CD14-positive monocyte (primary cell): ENCODE measurements around the gene FAM13A. TPM values are rescaled to one million over a fixed set of nuclear protein-coding genes. Genes with fewer than 3 reads are reported as not detected.
A peak's percentile ranks its signal among the peaks of the same experiment; 100 is the strongest.

Source experiments
- DNase-seq, 3 donors: peaks; one replicate each; pipeline ENCODE4 v3.0.0-alpha.2; 2011 to 2022
- H2AFZ ChIP-seq: 2 replicates; pipeline ENCODE4 v1.6.0; 2012; ENCODE audit warnings: mild to moderate bottlenecking, low read depth, low read length, inconsistent platforms; ENCODE audit not compliant: insufficient read depth, poor library complexity, severe bottlenecking
- H3K27ac ChIP-seq, 2 donors: 1 replicate in 1 of 2; 2 replicates in 1 of 2; pipeline ENCODE4 v1.5.1; 2012 to 2013; ENCODE audit warnings: low read length in 2 of 2, control low read depth in 1 of 2, inconsistent platforms in 1 of 2, low read depth in 1 of 2, mild to moderate bottlenecking in 1 of 2
- H3K27me3 ChIP-seq, 2 donors: one replicate each; pipeline versions ENCODE4 v1.6.0 to v1.6.1; 2011 to 2013; ENCODE audit warnings: low read length in 2 of 2; ENCODE audit not compliant: control insufficient read depth in 2 of 2, insufficient read depth in 2 of 2
- H3K36me3 ChIP-seq, 2 donors: replicated peaks in 1 of 2; 1 replicate in 1 of 2; 2 replicates in 1 of 2; pipeline versions ENCODE4 v1.5.1 to v1.6.1; 2012 to 2013; ENCODE audit warnings: low read length in 2 of 2, control low read depth in 1 of 2, inconsistent platforms in 1 of 2, mild to moderate bottlenecking in 1 of 2; ENCODE audit not compliant: insufficient read depth in 2 of 2, control insufficient read depth in 1 of 2
- H3K4me1 ChIP-seq, 2 donors: 1 replicate in 1 of 2; 2 replicates in 1 of 2; pipeline versions ENCODE4 v1.5.1 to v1.6.1; 2012 to 2013; ENCODE audit warnings: low read length in 2 of 2, control low read depth in 1 of 2, inconsistent platforms in 1 of 2, mild to moderate bottlenecking in 1 of 2, moderate library complexity in 1 of 2; ENCODE audit not compliant: insufficient read depth in 2 of 2, control insufficient read depth in 1 of 2
- H3K4me2 ChIP-seq: replicated peaks from 2 replicates; pipeline ENCODE3; 2012; ENCODE audit warnings: low read length, moderate library complexity, mild to moderate bottlenecking; ENCODE audit not compliant: poor library complexity, severe bottlenecking; ENCODE audit errors: extremely low read depth
- H3K4me3 ChIP-seq, 3 experiments: fragments of 200-600 bp in 1 of 3; sonication (generic) in 1 of 3; replicated peaks in 1 of 3; 1 replicate in 2 of 3; 2 replicates in 1 of 3; pipeline ENCODE4 v1.5.1; 2011 to 2013; ENCODE audit warnings: low read length in 3 of 3, mild to moderate bottlenecking in 3 of 3, control low read depth in 2 of 3, low read depth in 2 of 3, inconsistent platforms in 1 of 3, moderate library complexity in 1 of 3
- H3K79me2 ChIP-seq: 2 replicates; pipeline ENCODE4 v1.6.0; 2012; ENCODE audit warnings: mild to moderate bottlenecking, control low read depth, inconsistent platforms, low read length, moderate library complexity; ENCODE audit not compliant: insufficient read depth
- H3K9ac ChIP-seq: 2 replicates; pipeline ENCODE4 v1.6.0; 2017; ENCODE audit warnings: low read length, mild to moderate bottlenecking; ENCODE audit not compliant: insufficient read depth, poor library complexity, severe bottlenecking
- H3K9me3 ChIP-seq, 2 donors: replicated peaks in 1 of 2; 1 replicate in 1 of 2; 2 replicates in 1 of 2; pipeline versions ENCODE4 v1.5.1 to v1.6.1; 2012 to 2013; ENCODE audit warnings: low read length in 2 of 2, control low read depth in 1 of 2; ENCODE audit not compliant: control insufficient read depth in 1 of 2, insufficient read depth in 1 of 2
- H4K20me1 ChIP-seq: 2 replicates; pipeline ENCODE4 v1.6.0; 2012; ENCODE audit warnings: mild to moderate bottlenecking, low read length, control low read depth, moderate library complexity; ENCODE audit not compliant: insufficient read depth
- H3K27ac Mint-ChIP-seq, 7 donors: one replicate each; pipeline ENCODE4 v1.8.0; 2020; ENCODE audit warnings: mild to moderate bottlenecking in 7 of 7, mixed read lengths in 7 of 7, moderate library complexity in 6 of 7, inconsistent platforms in 2 of 7
- H3K27me3 Mint-ChIP-seq, 3 donors: one replicate each; pipeline ENCODE4 v1.8.0; 2021 to 2022; ENCODE audit warnings: low read depth in 3 of 3, mild to moderate bottlenecking in 3 of 3, mixed read lengths in 3 of 3, moderate library complexity in 3 of 3, inconsistent platforms in 1 of 3
- H3K36me3 Mint-ChIP-seq, 2 donors: one replicate each; pipeline ENCODE4 v1.8.0; 2020; ENCODE audit warnings: mixed read lengths in 2 of 2, inconsistent platforms in 1 of 2, mild to moderate bottlenecking in 1 of 2
- H3K4me1 Mint-ChIP-seq: one replicate; pipeline ENCODE4 v1.8.0; 2020; ENCODE audit warnings: mild to moderate bottlenecking, mixed read lengths
- H3K4me3 Mint-ChIP-seq, 2 donors: one replicate each; pipeline ENCODE4 v1.8.0; 2020; ENCODE audit warnings: mild to moderate bottlenecking in 2 of 2, mixed read lengths in 2 of 2, moderate library complexity in 1 of 2
- H3K9me3 Mint-ChIP-seq, 7 donors: one replicate each; pipeline ENCODE4 v1.8.0; 2020 to 2022; ENCODE audit warnings: mixed read lengths in 7 of 7, mild to moderate bottlenecking in 6 of 7, moderate library complexity in 6 of 7, inconsistent platforms in 2 of 7
- CTCF ChIP-seq: fragments of 200-600 bp; IDR thresholded peaks from one replicate; pipeline ENCODE4 v1.8.0; 2022; ENCODE audit warnings: antibody characterized with exemption, mild to moderate bottlenecking
- WGBS: methylation state at CpG from one replicate; pipeline ENCODE4 v1.1.5; 2013; ENCODE audit warnings: missing lambda C conversion rate; ENCODE audit not compliant: insufficient coverage; 5-methylcytosine and 5-hydroxymethylcytosine counted together
- intact Hi-C, 2 donors: fragments of 100-400 bp; cut with micrococcal nuclease; formaldehyde crosslinking; loops; one replicate each; pipeline versions ENCODE4 v1.15.0 to v1.15.1; 2023
- polyA plus RNA-seq, 3 donors: library from polyadenylated mRNA; depleted of rRNA in 1 of 3; unstranded in 2 of 3; stranded (reverse) in 1 of 3; fragments of 300-500 nt in 2 of 3; fragments of >200 nt in 1 of 3; fragmentation: Illumina TruSeq in 2 of 3; gene quantifications; 1 replicate in 2 of 3; 2 replicates in 1 of 3; pipeline ENCODE4 v1.2.3, GENCODE V29; 2012 to 2021

Gene FAM13A
- polyA plus RNA-seq, 3 donors: 5.3 to 20.0 (median 6.5) TPM

- H2AFZ ChIP-seq: no peak overlapping the region
- peak overlapping the region; percentile 38 to 59 for H3K27ac ChIP-seq
- H3K9me3 Mint-ChIP-seq: no peaks in the 10 kb centered on the region
- peak overlapping the region; percentile 39 for H3K4me2 ChIP-seq
- WGBS: no CpG with 5 or more reads among the region's 5 CpGs
- no peaks in the 10 kb centered on the region for H3K27me3 Mint-ChIP-seq
- peaks cover 29% of the 10 kb centered on the region for H3K79me2 ChIP-seq
- peaks cover 11 to 25% of the 10 kb centered on the region in 2 donors for H3K36me3 ChIP-seq
- no peak overlapping the region for H3K4me3 ChIP-seq
- no peak overlapping the region for H3K9ac ChIP-seq
- peak overlapping the region; percentile 68 to 88 (median 80) for H3K27ac Mint-ChIP-seq
- H3K27me3 ChIP-seq: no peaks in the 10 kb centered on the region
- H3K9me3 ChIP-seq: no peaks in the 10 kb centered on the region
- peaks cover 36 to 47% of the 10 kb centered on the region in 2 donors for H3K36me3 Mint-ChIP-seq
- intact Hi-C loops: no loop called here
- peaks cover 64% of the 10 kb centered on the region for H4K20me1 ChIP-seq
- H3K4me1 Mint-ChIP-seq: peaks cover 25% of the 10 kb centered on the region
- DNase-seq: peak; percentile 64 to 76 (median 71)
- H3K4me3 Mint-ChIP-seq: no peak overlapping the region
- no peak for TF ChIP-seq CTCF
- peaks cover 18 to 25% of the 10 kb centered on the region in 2 donors for H3K4me1 ChIP-seq
Observed at GRCh38 chr4:88803600-88804096, 253.3 kb downstream of the FAM13A start.

GRCh38 chr4:88802585-88803286, 254.2 kb downstream of the FAM13A start:
- Histone ChIP-seq H3K36me3 (peaks cover 13 to 34% of the 10 kb centered on the region in 2 donors), H3K4me2 (no peak overlapping the region), H3K79me2 (peaks cover 24% of the 10 kb centered on the region), H2AFZ (no peak overlapping the region), H3K4me1 (peaks cover 18 to 23% of the 10 kb centered on the region in 2 donors), H3K9ac (no peak overlapping the region), H3K9me3 (no peaks in the 10 kb centered on the region), H3K27ac (no peak overlapping the region), H4K20me1 (peaks cover 60% of the 10 kb centered on the region), H3K4me3 (no peak overlapping the region), H3K27me3 (no peaks in the 10 kb centered on the region)
- Mint-ChIP-seq H3K27me3 (no peaks in the 10 kb centered on the region), H3K27ac (peak overlapping the region in 6 of 7 donors; percentile 2 to 77 (median 52)), H3K4me3 (no peak overlapping the region), H3K36me3 (peaks cover 45 to 56% of the 10 kb centered on the region in 2 donors), H3K9me3 (no peaks in the 10 kb centered on the region), H3K4me1 (peaks cover 23% of the 10 kb centered on the region)
- no peak for TF ChIP-seq CTCF
- peak in 1 of 3 donors; percentile 15 for DNase-seq
- intact Hi-C loops: no loop called here
- 83% methylated on average over 5 of the region's 8 CpGs for WGBS
